DMS 273 treated with DMSO at 0.1 percent for 48 hours (cell line): Measurements from ENCODE around the gene GLRX.
"Not testable (repeated sequence)": the region's sequence is repeated elsewhere in the genome, so short reads cannot be mapped to it uniquely, and the experiment has no call there.

Source experiments
- DNase-seq: peaks from one replicate; lab custom pipeline; 2025; lab: John Stamatoyannopoulos, UW

Gene GLRX

GRCh38 chr5:95822542-95823181, at the start of gene GLRX:
TSS of gene GLRX (minus strand) at chr5:95822726. CDS start at chr5:95822662, 64 bp downstream.
- no peak for DNase-seq

- DNase-seq = no peak
Observed at GRCh38 chr5:95871146-95871806, 48.8 kb upstream of the GLRX start.

GRCh38 chr5:95870105-95870672, 47.7 kb upstream of the GLRX start:
- no peak for DNase-seq

- not testable (repeated sequence) for DNase-seq
Observed at GRCh38 chr5:95869173-95869855, 46.8 kb upstream of the GLRX start.

- DNase-seq = no peak
Observed at GRCh38 chr5:95868136-95868535, 45.6 kb upstream of the GLRX start.

- no peak for DNase-seq
Observed at GRCh38 chr5:95866435-95867040, 44.0 kb upstream of the GLRX start.

- no peak for DNase-seq
Observed at GRCh38 chr5:95864944-95865504, 42.5 kb upstream of the GLRX start.

GRCh38 chr5:95864456-95864855, 41.9 kb upstream of the GLRX start:
- DNase-seq = no peak

GRCh38 chr5:95863383-95863757, 40.8 kb upstream of the GLRX start:
- DNase-seq = no peak

GRCh38 chr5:95862671-95863382, 40.3 kb upstream of the GLRX start:
- no peak for DNase-seq

GRCh38 chr5:95861864-95862561, 39.5 kb upstream of the GLRX start:
- DNase-seq = no peak

- no peak for DNase-seq
Observed at GRCh38 chr5:95861221-95861863, 38.8 kb upstream of the GLRX start.

GRCh38 chr5:95859661-95860060, 37.1 kb upstream of the GLRX start:
- no peak for DNase-seq

- DNase-seq = peak; percentile 46
Observed at GRCh38 chr5:95858661-95859595, 36.4 kb upstream of the GLRX start.

GRCh38 chr5:95858023-95858461, 35.5 kb upstream of the GLRX start:
- DNase-seq = no peak

- DNase-seq = no peak
Observed at GRCh38 chr5:95857185-95857945, 34.8 kb upstream of the GLRX start.

GRCh38 chr5:95856501-95856981, 34.0 kb upstream of the GLRX start:
- DNase-seq = no peak

GRCh38 chr5:95853490-95853889, 31.0 kb upstream of the GLRX start:
- DNase-seq = no peak
